Vagina (tissue), 2 donors: ENCODE results near the gene FAH. TPM values are rescaled to one million over a fixed set of nuclear protein-coding genes. Genes with fewer than 3 reads are reported as not detected.

Experiments
- DNase-seq, 2 donors: peaks; one replicate each; pipeline ENCODE4 v3.0.0-alpha.2; 2017; ENCODE audit errors: extremely low spot score in 2 of 2
- H3K27ac ChIP-seq: fragments of 200-600 bp; sonication (generic); one replicate; pipeline ENCODE4 v1.5.1; 2019
- H3K27me3 ChIP-seq: fragments of 200-600 bp; sonication (generic); one replicate; pipeline ENCODE4 v1.5.1; 2019
- H3K36me3 ChIP-seq, 2 donors: fragments of 200-600 bp; sonication (generic); one replicate each; pipeline ENCODE4 v1.5.1; 2017 to 2019
- H3K4me1 ChIP-seq: fragments of 200-600 bp; sonication (generic); one replicate; pipeline ENCODE4 v1.5.1; 2019
- H3K4me3 ChIP-seq, 2 donors: fragments of 200-600 bp; sonication (generic); 1 replicate in 1 of 2; 2 replicates in 1 of 2; pipeline ENCODE4 v1.5.1; 2016 to 2019
- H3K9me3 ChIP-seq: fragments of 200-600 bp; sonication (generic); one replicate; pipeline ENCODE4 v1.5.1; 2019
- CTCF ChIP-seq, 3 experiments: fragments of 450-650 bp in 2 of 3; fragments of 200-600 bp in 1 of 3; sonication (generic) in 1 of 3; IDR thresholded peaks; one replicate each; pipeline ENCODE4 v1.5.1; 2017 to 2019; ENCODE audit warnings: antibody characterized with exemption in 3 of 3, mild to moderate bottlenecking in 2 of 3, moderate library complexity in 2 of 3
- POLR2A ChIP-seq, 2 donors: fragments of 450-650 bp; IDR thresholded peaks; one replicate each; pipeline ENCODE4 v1.6.1; 2017; ENCODE audit warnings: antibody characterized with exemption in 2 of 2, mild to moderate bottlenecking in 2 of 2, moderate library complexity in 2 of 2
- POLR2AphosphoS5 ChIP-seq, 2 donors: sonication (generic); formaldehyde crosslinking; IDR thresholded peaks; one replicate each; pipeline ENCODE4 v1.9.0; 2017; ENCODE audit warnings: antibody characterized with exemption in 2 of 2, mild to moderate bottlenecking in 2 of 2, low read depth in 1 of 2; ENCODE audit not compliant: insufficient read depth in 1 of 2
- intact Hi-C: fragments of 100-400 bp; cut with DNase I; formaldehyde crosslinking; loops from one replicate; pipeline ENCODE4 v1.15.1; 2023
- total RNA-seq: library from RNA; depleted of rRNA; stranded (reverse); fragments of >200 nt; gene quantifications from one replicate; pipeline ENCODE4 v1.2.3, GENCODE V29; 2016

The FAH gene
- total RNA-seq, 1 donor from 2014 or later: 27.3 TPM

DNA sequence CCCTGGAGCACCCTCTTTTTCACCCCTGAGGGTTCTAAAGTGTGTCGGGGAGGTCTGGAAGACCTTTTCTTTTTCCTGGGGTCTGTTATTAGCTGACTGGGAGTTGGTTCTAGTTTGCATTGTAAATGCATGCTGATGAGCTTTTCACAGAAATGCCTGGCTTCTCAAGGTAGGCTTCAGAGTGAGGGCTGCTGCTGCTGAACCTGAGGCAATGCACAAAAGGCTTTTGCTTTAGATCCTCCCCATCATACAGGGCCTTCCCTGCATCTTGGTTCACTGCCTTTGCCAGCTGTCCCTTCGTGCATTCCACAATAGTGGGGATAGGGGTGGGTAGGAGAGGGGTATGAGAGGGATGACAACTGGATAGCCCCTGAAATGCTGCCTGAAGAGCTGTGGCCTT is 46.6 kb downstream of the FAH start:
- DNase-seq: peak; percentile 31 to 56
- Histone ChIP-seq H3K4me1 (no peaks in the 10 kb centered on the region), H3K36me3 (no peaks in the 10 kb centered on the region), H3K9me3 (no peaks in the 10 kb centered on the region), H3K4me3 (no peak overlapping the region), H3K27ac (no peak overlapping the region), H3K27me3 (no peaks in the 10 kb centered on the region)
- TF ChIP-seq POLR2AphosphoS5 (IDR thresholded peaks at IDR 0.05; ENCODE audit: insufficient read depth in 1 of 2, low read depth in 1 of 2): no peak
- intact Hi-C loops: no loop called here

- DNase-seq: peak; percentile 55 to 64
- intact Hi-C loops: no loop called here
These were observed 47.1 kb downstream of the FAH start for GRCh38 chr15:80199869-80200268.

GRCh38 chr15:80201256-80202015 is 48.6 kb downstream of the FAH start:
- intact Hi-C loops: no loop called here
- Histone ChIP-seq H3K27me3 (no peaks in the 10 kb centered on the region), H3K4me1 (no peaks in the 10 kb centered on the region), H3K27ac (no peak overlapping the region), H3K9me3 (no peaks in the 10 kb centered on the region), H3K4me3 (no peak overlapping the region), H3K36me3 (no peaks in the 10 kb centered on the region)
- DNase-seq: peak; percentile 72 to 79
- TF ChIP-seq CTCF (IDR thresholded peaks at IDR 0.05): no peak
- no peak for TF ChIP-seq POLR2A (IDR thresholded peaks at IDR 0.05)
- TF ChIP-seq POLR2AphosphoS5 (IDR thresholded peaks at IDR 0.05; ENCODE audit: insufficient read depth in 1 of 2, low read depth in 1 of 2): no peak

More at GRCh38 chr15:80199869-80200268, 47.1 kb downstream of the FAH start:
- Histone ChIP-seq H3K4me3 (no peak overlapping the region), H3K9me3 (no peaks in the 10 kb centered on the region), H3K27me3 (no peaks in the 10 kb centered on the region), H3K27ac (no peak overlapping the region), H3K4me1 (no peaks in the 10 kb centered on the region), H3K36me3 (no peaks in the 10 kb centered on the region)
- TF ChIP-seq CTCF (IDR thresholded peaks at IDR 0.05): no peak
- no peak for TF ChIP-seq POLR2A (IDR thresholded peaks at IDR 0.05)
- no peak for TF ChIP-seq POLR2AphosphoS5 (IDR thresholded peaks at IDR 0.05; ENCODE audit: insufficient read depth in 1 of 2, low read depth in 1 of 2)

- DNase-seq: peak; percentile 49 to 56
- H3K4me3 ChIP-seq: no peak overlapping the region
- TF ChIP-seq CTCF (IDR thresholded peaks at IDR 0.05): no peak
- no peak for TF ChIP-seq POLR2A (IDR thresholded peaks at IDR 0.05)
- no peak for TF ChIP-seq POLR2AphosphoS5 (IDR thresholded peaks at IDR 0.05; ENCODE audit: insufficient read depth in 1 of 2, low read depth in 1 of 2)
- H3K9me3 ChIP-seq: no peaks in the 10 kb centered on the region
- H3K4me1 ChIP-seq: no peaks in the 10 kb centered on the region
- H3K36me3 ChIP-seq: no peaks in the 10 kb centered on the region
- intact Hi-C loops: no loop called here
- no peak overlapping the region for H3K27ac ChIP-seq
- no peaks in the 10 kb centered on the region for H3K27me3 ChIP-seq
These were observed 49.2 kb downstream of the FAH start for GRCh38 chr15:80202016-80202315.

GRCh38 chr15:80202641-80203360 is 50.0 kb downstream of the FAH start:
- Histone ChIP-seq H3K27me3 (no peaks in the 10 kb centered on the region), H3K27ac (no peak overlapping the region), H3K4me3 (no peak overlapping the region), H3K36me3 (no peaks in the 10 kb centered on the region), H3K4me1 (no peaks in the 10 kb centered on the region), H3K9me3 (no peaks in the 10 kb centered on the region)
- intact Hi-C loops: no loop called here
- DNase-seq: peak; percentile 72 to 85
- TF ChIP-seq POLR2A (IDR thresholded peaks at IDR 0.05): no peak
- peak in 1 of 2 donors; percentile 84 for TF ChIP-seq POLR2AphosphoS5 (IDR thresholded peaks at IDR 0.05; ENCODE audit: insufficient read depth in 1 of 2, low read depth in 1 of 2)
